Cardiac muscle cell (in vitro differentiated cells and primary cell): ENCODE data around the gene SUSD1. TPM values are rescaled to one million over a fixed set of nuclear protein-coding genes. Genes with fewer than 3 reads are reported as not detected.

Source experiments
- DNase-seq, 2 donors: peaks; one replicate each; pipeline versions ENCODE4 v3.0.0 to v3.0.0-alpha.2; 2010 to 2017; ENCODE audit warnings: low read depth in 1 of 2, low spot score in 1 of 2
- H3K27ac ChIP-seq: fragments of 200-600 bp; sonication (generic); 2 replicates; pipeline ENCODE4 v1.5.1; 2016
- H3K27me3 ChIP-seq: fragments of 200-600 bp; sonication (generic); 2 replicates; pipeline ENCODE4 v1.6.0; 2016; ENCODE audit warnings: control low read depth
- H3K36me3 ChIP-seq: fragments of 200-600 bp; sonication (generic); 2 replicates; pipeline ENCODE4 v1.5.1; 2016; ENCODE audit warnings: control low read depth
- H3K4me1 ChIP-seq: fragments of 200-600 bp; sonication (generic); 2 replicates; pipeline ENCODE4 v1.8.1; 2017; ENCODE audit warnings: low read depth, mild to moderate bottlenecking, mixed run types
- H3K4me3 ChIP-seq: fragments of 200-600 bp; sonication (generic); 2 replicates; pipeline ENCODE4 v1.5.1; 2016; ENCODE audit warnings: mild to moderate bottlenecking
- H3K9me3 ChIP-seq: fragments of 200-600 bp; sonication (generic); 2 replicates; pipeline ENCODE4 v1.5.1; 2017; ENCODE audit warnings: low read depth, mild to moderate bottlenecking, control low read depth
- CTCF ChIP-seq: IDR thresholded peaks from 2 replicates; pipeline ENCODE4 v1.5.1; 2012; ENCODE audit warnings: low read depth, mild to moderate bottlenecking, low read length
- polyA plus RNA-seq: library from polyadenylated mRNA; unstranded; fragments of >200 nt; fragmentation: Nextera tagmentation; extraction: Ambion mirVana; gene quantifications from 2 replicates; pipeline ENCODE4 v1.2.1, GENCODE V29; 2016
- total RNA-seq: library from RNA; depleted of rRNA; stranded (reverse); fragments of >200 nt; gene quantifications from 2 replicates; pipeline ENCODE4 v1.2.3, GENCODE V29; 2016

SUSD1 gene
- total and polyA plus RNA-seq, 2 experiments from 2014 or later, result 9.7 to 15.2 TPM

- no peaks in the 10 kb centered on the region for H3K27me3 ChIP-seq
- DNase-seq, result no peak
- H3K27ac ChIP-seq, result no peak overlapping the region
- H3K4me3 ChIP-seq, result no peak overlapping the region
- H3K4me1 ChIP-seq, result no peaks in the 10 kb centered on the region
- no peak for TF ChIP-seq CTCF
- H3K9me3 ChIP-seq, result no peaks in the 10 kb centered on the region
- H3K36me3 ChIP-seq, result peaks cover 6% of the 10 kb centered on the region
Observed at GRCh38 chr9:112119225-112120029, 55.7 kb downstream of the SUSD1 start.

GRCh38 chr9:112118009-112118408 lies 57.1 kb downstream of the SUSD1 start:
- TF ChIP-seq CTCF, result no peak
- Histone ChIP-seq H3K4me3 (no peak overlapping the region), H3K4me1 (no peaks in the 10 kb centered on the region), H3K27ac (no peak overlapping the region), H3K9me3 (no peaks in the 10 kb centered on the region), H3K27me3 (no peaks in the 10 kb centered on the region), H3K36me3 (peaks cover 2% of the 10 kb centered on the region)
- DNase-seq, result no peak

GRCh38 chr9:112115970-112116753 lies 58.9 kb downstream of the SUSD1 start:
- Histone ChIP-seq H3K27ac (no peak overlapping the region), H3K4me1 (no peaks in the 10 kb centered on the region), H3K27me3 (no peaks in the 10 kb centered on the region), H3K4me3 (no peak overlapping the region), H3K36me3 (no peaks in the 10 kb centered on the region), H3K9me3 (no peaks in the 10 kb centered on the region)
- no peak for DNase-seq
- no peak for TF ChIP-seq CTCF

GRCh38 chr9:112115109-112115508 lies 60.0 kb downstream of the SUSD1 start:
- no peak overlapping the region for H3K4me3 ChIP-seq
- peaks cover 2% of the 10 kb centered on the region for H3K36me3 ChIP-seq
- H3K4me1 ChIP-seq, result no peaks in the 10 kb centered on the region
- no peak for TF ChIP-seq CTCF
- no peak overlapping the region for H3K27ac ChIP-seq
- no peak for DNase-seq
- no peaks in the 10 kb centered on the region for H3K9me3 ChIP-seq
- no peaks in the 10 kb centered on the region for H3K27me3 ChIP-seq

GRCh38 chr9:112112941-112113681 lies 62.0 kb downstream of the SUSD1 start:
- H3K9me3 ChIP-seq, result no peaks in the 10 kb centered on the region
- peaks cover 2% of the 10 kb centered on the region for H3K36me3 ChIP-seq
- peak; percentile 37 for TF ChIP-seq CTCF
- no peaks in the 10 kb centered on the region for H3K4me1 ChIP-seq
- no peak overlapping the region for H3K27ac ChIP-seq
- peak; percentile 23 to 26 for DNase-seq
- H3K4me3 ChIP-seq, result no peak overlapping the region
- H3K27me3 ChIP-seq, result no peaks in the 10 kb centered on the region
